Osteocyte (in vitro differentiated cells): Measurements from ENCODE around the gene BRD3OS. TPM values are rescaled to one million over a fixed set of nuclear protein-coding genes. Genes with fewer than 3 reads are reported as not detected.

Experiments
- DNase-seq: peaks from one replicate; pipeline ENCODE4 v3.0.0; 2021; ENCODE audit warnings: mixed read lengths; ENCODE audit not compliant: unreplicated experiment; ENCODE audit errors: extremely low spot score
- H3K27ac Mint-ChIP-seq: one replicate; pipeline ENCODE4 v1.8.0; 2021; ENCODE audit warnings: mild to moderate bottlenecking, mixed read lengths; ENCODE audit not compliant: unreplicated experiment
- H3K27me3 Mint-ChIP-seq: one replicate; pipeline ENCODE4 v1.8.0; 2021; ENCODE audit warnings: mixed read lengths; ENCODE audit not compliant: unreplicated experiment
- H3K36me3 Mint-ChIP-seq: one replicate; pipeline ENCODE4 v1.8.0; 2021; ENCODE audit warnings: mixed read lengths; ENCODE audit not compliant: unreplicated experiment
- H3K4me1 Mint-ChIP-seq: one replicate; pipeline ENCODE4 v1.8.0; 2021; ENCODE audit warnings: mixed read lengths; ENCODE audit not compliant: unreplicated experiment
- H3K4me3 Mint-ChIP-seq: one replicate; pipeline ENCODE4 v1.8.0; 2021; ENCODE audit warnings: mild to moderate bottlenecking, moderate library complexity, mixed read lengths; ENCODE audit not compliant: unreplicated experiment
- H3K9me3 Mint-ChIP-seq: one replicate; pipeline ENCODE4 v1.8.0; 2021; ENCODE audit warnings: mixed read lengths; ENCODE audit not compliant: unreplicated experiment
- CTCF ChIP-seq: fragments of 200-600 bp; sonication (generic); IDR thresholded peaks from 2 replicates; pipeline ENCODE4 v1.5.0; 2021; ENCODE audit warnings: antibody characterized with exemption, mild to moderate bottlenecking, moderate library complexity
- total RNA-seq: library from RNA; stranded (reverse); gene quantifications from 2 replicates; pipeline ENCODE4 v1.2.1, GENCODE V29; 2021

BRD3OS gene
- total RNA-seq, 1 donor from 2014 or later: 19.9 TPM

GRCh38 chr9:134061019-134061687 lies 35.9 kb downstream of the BRD3OS start:
- peaks cover 53% of the 10 kb centered on the region for H3K4me1 Mint-ChIP-seq
- no peaks in the 10 kb centered on the region for H3K27me3 Mint-ChIP-seq
- no peaks in the 10 kb centered on the region for H3K9me3 Mint-ChIP-seq
- no peak overlapping the region for H3K4me3 Mint-ChIP-seq
- H3K27ac Mint-ChIP-seq: no peak overlapping the region
- TF ChIP-seq CTCF: no peak
- DNase-seq: no peak
- H3K36me3 Mint-ChIP-seq: no peaks in the 10 kb centered on the region

- H3K4me3 Mint-ChIP-seq: no peak overlapping the region
- H3K27me3 Mint-ChIP-seq: no peaks in the 10 kb centered on the region
- no peaks in the 10 kb centered on the region for H3K36me3 Mint-ChIP-seq
- H3K27ac Mint-ChIP-seq: no peak overlapping the region
- H3K4me1 Mint-ChIP-seq: peaks cover 52% of the 10 kb centered on the region
- H3K9me3 Mint-ChIP-seq: no peaks in the 10 kb centered on the region
- no peak for DNase-seq
- no peak for TF ChIP-seq CTCF
These were observed 36.5 kb downstream of the BRD3OS start for GRCh38 chr9:134061688-134062371.

- Mint-ChIP-seq H3K9me3 (no peaks in the 10 kb centered on the region), H3K27ac (no peak overlapping the region), H3K4me3 (no peak overlapping the region), H3K27me3 (no peaks in the 10 kb centered on the region), H3K4me1 (peaks cover 45% of the 10 kb centered on the region), H3K36me3 (no peaks in the 10 kb centered on the region)
- DNase-seq: no peak
- TF ChIP-seq CTCF: no peak
These were observed 37.3 kb downstream of the BRD3OS start for GRCh38 chr9:134062461-134063087.

- Mint-ChIP-seq H3K4me1 (peaks cover 45% of the 10 kb centered on the region), H3K4me3 (no peak overlapping the region), H3K27ac (no peak overlapping the region), H3K36me3 (no peaks in the 10 kb centered on the region), H3K9me3 (no peaks in the 10 kb centered on the region), H3K27me3 (no peaks in the 10 kb centered on the region)
- TF ChIP-seq CTCF: no peak
- no peak for DNase-seq
These were observed 37.8 kb downstream of the BRD3OS start for GRCh38 chr9:134063088-134063570.
